ENCODE results near the gene MTFMT. TPM values are rescaled to one million over a fixed set of nuclear protein-coding genes. Genes with fewer than 3 reads are reported as not detected.
A peak's percentile ranks its signal among the peaks of the same experiment; 100 is the strongest.

MTFMT gene
- total RNA-seq, 4 donors from 2014 or later, result 16.8 to 25.2 (median 22.4) TPM

DNA sequence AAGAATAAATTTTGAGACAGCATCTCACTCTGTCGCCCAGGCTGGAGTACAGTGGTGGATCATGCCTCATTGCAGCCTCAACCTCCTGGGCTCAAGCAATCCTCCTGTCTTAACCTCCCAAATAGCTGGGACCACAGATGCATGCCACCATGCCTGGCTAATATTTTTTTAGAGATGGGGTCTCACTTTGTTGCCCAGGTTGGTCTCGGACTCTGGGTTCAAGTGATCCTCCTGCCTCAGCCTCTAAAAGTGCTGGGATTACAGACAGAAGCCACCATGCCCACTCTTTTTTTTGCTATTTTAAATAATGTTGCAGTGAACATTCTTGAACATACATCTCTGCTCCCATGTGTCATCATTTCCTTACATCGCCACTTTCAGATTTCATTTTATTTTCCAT, 9.0 kb upstream of the MTFMT start:
- ATAC-seq (ENCODE audit: low FRiP score) (no peak), DNase-seq (ENCODE audit: low spot score) (no peak)
- TF ChIP-seq CTCF (IDR thresholded peaks at IDR 0.05), result no peak

DNA sequence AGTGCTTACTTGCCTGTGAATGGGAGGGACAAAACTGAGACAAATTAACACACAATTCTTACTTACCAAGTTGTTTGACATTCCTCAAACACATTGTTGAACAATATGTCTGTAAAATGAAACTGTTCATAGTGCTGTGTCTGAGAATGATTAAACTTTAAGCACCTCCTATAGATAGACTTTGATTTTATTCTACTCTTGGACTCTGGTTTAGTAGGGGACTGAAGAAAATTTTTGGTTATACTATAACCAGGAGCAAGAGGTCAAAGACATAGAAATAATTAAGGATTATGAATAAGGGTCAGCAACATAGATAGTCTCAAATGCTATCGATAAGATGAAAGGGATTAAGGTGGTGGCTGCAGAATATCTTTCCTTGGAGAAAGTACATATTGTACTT, 7.9 kb upstream of the MTFMT start:
- DNase-seq (ENCODE audit: low spot score) (no peak), ATAC-seq (ENCODE audit: low FRiP score) (no peak)
- no peak for TF ChIP-seq CTCF (IDR thresholded peaks at IDR 0.05)

DNA sequence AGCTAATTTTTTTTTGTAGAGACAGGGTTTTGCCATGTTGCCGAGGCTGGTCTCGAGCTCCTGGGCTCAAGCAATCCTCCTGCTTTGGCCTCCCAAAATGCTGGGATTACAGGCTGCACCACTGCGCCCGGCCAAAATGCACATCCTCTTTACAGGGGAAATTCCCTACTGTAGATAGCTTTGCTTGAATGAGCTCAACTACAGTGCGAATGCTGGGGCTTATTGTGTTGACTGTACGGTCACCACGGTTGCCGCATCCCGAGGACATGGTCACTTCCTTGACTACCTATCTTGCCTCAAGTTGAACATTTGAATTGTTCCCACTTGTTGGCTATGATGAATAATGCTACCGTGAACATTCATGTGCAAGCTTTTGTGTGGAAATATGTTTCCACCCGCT, 5.3 kb upstream of the MTFMT start:
- ATAC-seq (ENCODE audit: low FRiP score) (no peak), DNase-seq (ENCODE audit: low spot score) (no peak)
- TF ChIP-seq CTCF (IDR thresholded peaks at IDR 0.05), result no peak

GRCh38 chr15:65033659-65034269, 4.3 kb upstream of the MTFMT start:
- no peak for ATAC-seq (ENCODE audit: low FRiP score)
- DNase-seq (ENCODE audit: low spot score), result no peak
- no peak for TF ChIP-seq CTCF (IDR thresholded peaks at IDR 0.05)

- no peak for TF ChIP-seq CTCF (IDR thresholded peaks at IDR 0.05)
- ATAC-seq (ENCODE audit: low FRiP score) (peak; percentile 17), DNase-seq (ENCODE audit: low spot score) (no peak)
Observed at GRCh38 chr15:65032801-65033537, 3.5 kb upstream of the MTFMT start.

DNA sequence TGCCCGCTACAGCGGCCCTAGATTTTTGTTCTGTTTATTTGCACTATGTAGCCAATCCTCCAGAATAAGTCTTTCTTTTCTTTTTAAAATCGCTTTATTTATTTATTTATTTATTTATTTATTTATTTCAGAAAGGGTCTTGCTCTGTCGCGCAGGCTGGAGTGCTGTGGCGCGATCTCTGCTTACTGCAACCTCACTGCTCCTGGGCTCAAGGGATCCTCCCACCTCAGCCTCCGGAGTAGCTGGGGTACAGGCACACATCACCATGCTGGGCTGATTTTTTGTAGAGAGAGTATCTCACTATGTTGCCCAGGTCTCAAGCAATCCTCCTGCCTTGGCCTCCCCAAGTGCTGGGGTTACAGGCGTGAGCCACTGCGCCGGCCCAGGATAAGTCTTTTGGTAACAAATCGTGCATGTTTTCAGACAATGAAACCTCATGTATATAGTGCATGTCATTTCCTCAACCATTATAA, 333 bp upstream of the MTFMT start:
- no peak for DNase-seq (ENCODE audit: low spot score)
- no peak for TF ChIP-seq CTCF (IDR thresholded peaks at IDR 0.05)
- ATAC-seq (ENCODE audit: low FRiP score), result no peak

DNA sequence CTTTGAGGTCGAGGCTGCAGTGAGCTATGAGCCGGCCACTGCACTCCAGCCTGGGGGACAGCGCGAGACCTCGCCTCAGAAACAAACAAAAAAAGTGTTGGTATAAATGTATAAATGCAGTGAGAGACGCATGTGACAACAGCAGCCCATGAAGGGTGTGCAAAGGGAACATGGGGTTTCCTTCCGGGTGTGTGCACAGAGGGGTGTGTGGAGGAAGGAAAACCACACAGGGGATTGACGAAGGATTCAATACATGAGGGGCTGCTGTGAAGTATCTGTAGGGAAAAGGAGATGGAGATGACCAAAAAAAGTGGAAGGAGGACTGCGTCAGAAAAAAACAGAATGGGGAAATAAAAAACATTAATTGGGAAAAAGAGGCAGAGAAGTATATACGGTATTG, 1.1 kb downstream of the MTFMT start:
- no peak for TF ChIP-seq CTCF (IDR thresholded peaks at IDR 0.05)
- no peak for ATAC-seq (ENCODE audit: low FRiP score)
- DNase-seq (ENCODE audit: low spot score), result no peak
